Measurements from ENCODE around the gene IL10RB. TPM values are rescaled to one million over a fixed set of nuclear protein-coding genes. Genes with fewer than 3 reads are reported as not detected.
"Not testable (repeated sequence)": the region's sequence is repeated elsewhere in the genome, so short reads cannot be mapped to it uniquely, and the experiment has no call there.

The IL10RB gene
- total RNA-seq, 6 experiments from 2014 or later = 10.5 to 24.2 (median 20.3) TPM

GRCh38 chr21:33236766-33237165 lies 29.4 kb upstream of the IL10RB start:
- H3K36me3 ChIP-seq = no peaks in the 10 kb centered on the region
- no peaks in the 10 kb centered on the region for H3K9me3 ChIP-seq
- H3K27me3 ChIP-seq = no peaks in the 10 kb centered on the region
- WGBS (ENCODE audit: insufficient coverage, low coverage, low lambda C conversion rate, missing lambda C conversion rate) = 50% methylated on average over 1 of the region's 2 CpGs
- no peak overlapping the region for H3K4me3 ChIP-seq
- ATAC-seq = no peak
- no peak for DNase-seq
- peaks cover 0 to 14% (median 2%) of the 10 kb centered on the region in 4 donors for H3K4me1 ChIP-seq
- no peak overlapping the region for H3K27ac ChIP-seq
- no peak for TF ChIP-seq CTCF (IDR thresholded peaks at IDR 0.05)
- no peak for TF ChIP-seq POLR2A (IDR thresholded peaks at IDR 0.05)
- intact Hi-C loops (cut with DNase I) = no loop called here

GRCh38 chr21:33237486-33237885 lies 28.7 kb upstream of the IL10RB start:
- TF ChIP-seq POLR2A (IDR thresholded peaks at IDR 0.05) (no peak), CTCF (IDR thresholded peaks at IDR 0.05) (no peak)
- H3K4me1 ChIP-seq = peaks cover 0 to 9% (median 0%) of the 10 kb centered on the region in 4 donors
- DNase-seq = no peak
- intact Hi-C loops (cut with DNase I) = no loop called here
- H3K4me3 ChIP-seq = no peak overlapping the region
- H3K36me3 ChIP-seq = no peaks in the 10 kb centered on the region
- peak in 1 of 4 donors; percentile 72 for ATAC-seq
- H3K27ac ChIP-seq = no peak overlapping the region
- H3K9me3 ChIP-seq = no peaks in the 10 kb centered on the region
- no peaks in the 10 kb centered on the region for H3K27me3 ChIP-seq
- WGBS (ENCODE audit: insufficient coverage, low coverage, low lambda C conversion rate, missing lambda C conversion rate) = 51% methylated on average over 2 of the region's 3 CpGs

GRCh38 chr21:33238146-33238545 lies 28.0 kb upstream of the IL10RB start:
- 85% methylated on average over 4 of the region's 4 CpGs for WGBS (ENCODE audit: insufficient coverage, low coverage, low lambda C conversion rate, missing lambda C conversion rate)
- H3K27ac ChIP-seq = no peak overlapping the region
- no peak overlapping the region for H3K4me3 ChIP-seq

GRCh38 chr21:33238565-33239255 lies 27.5 kb upstream of the IL10RB start:
- 49% methylated on average over 7 of the region's 7 CpGs for WGBS (ENCODE audit: insufficient coverage, low coverage, low lambda C conversion rate, missing lambda C conversion rate)
- no peak for DNase-seq
- no peak for TF ChIP-seq CTCF (IDR thresholded peaks at IDR 0.05)
- no peak for TF ChIP-seq POLR2A (IDR thresholded peaks at IDR 0.05)
- Histone ChIP-seq H3K27me3 (no peaks in the 10 kb centered on the region), H3K27ac (peak overlapping the region in 1 of 3 donors; percentile 11), H3K4me1 (peaks cover 0 to 8% (median 4%) of the 10 kb centered on the region in 4 donors), H3K4me3 (no peak overlapping the region), H3K36me3 (peaks cover 0 to 4% (median 0%) of the 10 kb centered on the region in 4 donors), H3K9me3 (no peaks in the 10 kb centered on the region)
- intact Hi-C loops (cut with DNase I) = no loop called here
- peak in 1 of 4 donors; percentile 26 for ATAC-seq

More at GRCh38 chr21:33238146-33238545, 28.0 kb upstream of the IL10RB start:
- peaks cover 0 to under 1% (median 0%) of the 10 kb centered on the region in 4 donors for H3K36me3 ChIP-seq
- H3K4me1 ChIP-seq = peaks cover 0 to 4% (median 1%) of the 10 kb centered on the region in 4 donors
- H3K9me3 ChIP-seq = no peaks in the 10 kb centered on the region
- intact Hi-C loops (cut with DNase I) = no loop called here
- H3K27me3 ChIP-seq = no peaks in the 10 kb centered on the region
- no peak for TF ChIP-seq CTCF (IDR thresholded peaks at IDR 0.05)
- TF ChIP-seq POLR2A (IDR thresholded peaks at IDR 0.05) = no peak
- DNase-seq (no peak), ATAC-seq (no peak)

GRCh38 chr21:33239559-33240127 lies 26.5 kb upstream of the IL10RB start:
- DNase-seq, H3K27me3 ChIP-seq: not testable (repeated sequence)

More at GRCh38 chr21:33239559-33240127, 26.5 kb upstream of the IL10RB start:
- H3K36me3 ChIP-seq; ATAC-seq; H3K9me3 ChIP-seq; H3K4me3 ChIP-seq; H3K27ac ChIP-seq; intact Hi-C loops (cut with DNase I): not testable (repeated sequence)
- H3K4me1 ChIP-seq = peaks cover 0 to 17% (median 8%) of the 10 kb centered on the region in 4 donors

Data from right lobe of liver (tissue), 6 donors.